ENCODE measurements around the gene PPP2R5A.

DNA sequence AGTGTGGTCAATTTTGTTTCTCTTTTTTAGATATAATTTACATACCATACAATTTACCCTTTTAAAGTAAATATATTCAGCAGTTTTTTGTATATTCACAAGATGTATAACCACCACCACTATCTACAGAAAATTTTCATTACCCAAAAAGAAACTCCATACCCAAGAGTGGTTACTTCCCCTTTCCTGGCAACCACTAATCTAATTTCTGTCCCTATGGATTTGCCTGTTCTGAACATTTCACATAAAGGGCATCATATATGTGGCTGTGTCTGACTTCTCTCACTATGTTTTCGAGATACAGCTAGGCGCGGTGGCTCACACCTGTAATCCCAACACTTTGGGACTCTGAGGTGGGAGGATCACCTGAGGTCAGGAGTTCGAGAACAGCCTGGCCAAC is 115.8 kb downstream of the PPP2R5A start:
- TF ChIP-seq, protein P1, sequence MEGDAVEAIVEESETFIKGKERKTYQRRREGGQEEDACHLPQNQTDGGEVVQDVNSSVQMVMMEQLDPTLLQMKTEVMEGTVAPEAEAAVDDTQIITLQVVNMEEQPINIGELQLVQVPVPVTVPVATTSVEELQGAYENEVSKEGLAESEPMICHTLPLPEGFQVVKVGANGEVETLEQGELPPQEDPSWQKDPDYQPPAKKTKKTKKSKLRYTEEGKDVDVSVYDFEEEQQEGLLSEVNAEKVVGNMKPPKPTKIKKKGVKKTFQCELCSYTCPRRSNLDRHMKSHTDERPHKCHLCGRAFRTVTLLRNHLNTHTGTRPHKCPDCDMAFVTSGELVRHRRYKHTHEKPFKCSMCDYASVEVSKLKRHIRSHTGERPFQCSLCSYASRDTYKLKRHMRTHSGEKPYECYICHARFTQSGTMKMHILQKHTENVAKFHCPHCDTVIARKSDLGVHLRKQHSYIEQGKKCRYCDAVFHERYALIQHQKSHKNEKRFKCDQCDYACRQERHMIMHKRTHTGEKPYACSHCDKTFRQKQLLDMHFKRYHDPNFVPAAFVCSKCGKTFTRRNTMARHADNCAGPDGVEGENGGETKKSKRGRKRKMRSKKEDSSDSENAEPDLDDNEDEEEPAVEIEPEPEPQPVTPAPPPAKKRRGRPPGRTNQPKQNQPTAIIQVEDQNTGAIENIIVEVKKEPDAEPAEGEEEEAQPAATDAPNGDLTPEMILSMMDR (IDR thresholded peaks at IDR 0.05), result no peak
- TF ChIP-seq EP300 (IDR thresholded peaks at IDR 0.05), result no peak
